ENCODE measurements around the gene AMELY. TPM values are rescaled to one million over a fixed set of nuclear protein-coding genes. Genes with fewer than 3 reads are reported as not detected.

AMELY gene
- total RNA-seq, 1 experiment from 2014 or later = not detected

GRCh38 chrY:6913362-6913761 is 1.8 kb upstream of the AMELY start:
- intact Hi-C loops (cut with micrococcal nuclease) = no loop called here
- no TSS peak for BruUV-seq (replicated peaks)
- Histone ChIP-seq H3K27me3 (ENCODE audit: insufficient read depth, low read length) (no peaks in the 10 kb centered on the region), H3K9ac (ENCODE audit: low read length) (no peak overlapping the region), H4K20me1 (ENCODE audit: insufficient read depth) (no peaks in the 10 kb centered on the region), H3K4me3 (replicated peaks in 1 of 2; ENCODE audit: low read depth in 1 of 2, low read length in 2 of 2) (no peak overlapping the region), H3K27ac (ENCODE audit: low read depth, low read length) (no peak overlapping the region), H3K9me2 (ENCODE audit: insufficient read depth) (no peaks in the 10 kb centered on the region), H3K4me2 (ENCODE audit: low read length) (no peak overlapping the region), H2AFZ (ENCODE audit: low read depth, low read length, poor library complexity, severe bottlenecking) (no peak overlapping the region), H3K4me1 (ENCODE audit: control insufficient read depth in 1 of 2, insufficient read depth in 2 of 2, low read length in 2 of 2) (no peaks in the 10 kb centered on the region), H3K9me3 (ENCODE audit: control insufficient read depth in 1 of 2, insufficient read depth in 1 of 2, low read depth in 1 of 2, low read length in 2 of 2) (no peaks in the 10 kb centered on the region), H3K36me3 (ENCODE audit: control insufficient read depth in 1 of 2, insufficient read depth in 2 of 2, low read length in 2 of 2) (no peaks in the 10 kb centered on the region), H3K79me2 (ENCODE audit: insufficient read depth, low read length) (no peaks in the 10 kb centered on the region)
- ATAC-seq (no peak), DNase-seq (ENCODE audit: low read depth, low spot score) (no peak)
- no peak for TF ChIP-seq ELF1 (IDR thresholded peaks at IDR 0.05; ENCODE audit: borderline replicate concordance, low read depth)
- TF ChIP-seq, protein P1, sequence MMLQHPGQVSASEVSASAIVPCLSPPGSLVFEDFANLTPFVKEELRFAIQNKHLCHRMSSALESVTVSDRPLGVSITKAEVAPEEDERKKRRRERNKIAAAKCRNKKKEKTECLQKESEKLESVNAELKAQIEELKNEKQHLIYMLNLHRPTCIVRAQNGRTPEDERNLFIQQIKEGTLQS (IDR thresholded peaks at IDR 0.05) = no peak
- no peak for TF ChIP-seq MAX (IDR thresholded peaks at IDR 0.05)
- TF ChIP-seq, protein P2, sequence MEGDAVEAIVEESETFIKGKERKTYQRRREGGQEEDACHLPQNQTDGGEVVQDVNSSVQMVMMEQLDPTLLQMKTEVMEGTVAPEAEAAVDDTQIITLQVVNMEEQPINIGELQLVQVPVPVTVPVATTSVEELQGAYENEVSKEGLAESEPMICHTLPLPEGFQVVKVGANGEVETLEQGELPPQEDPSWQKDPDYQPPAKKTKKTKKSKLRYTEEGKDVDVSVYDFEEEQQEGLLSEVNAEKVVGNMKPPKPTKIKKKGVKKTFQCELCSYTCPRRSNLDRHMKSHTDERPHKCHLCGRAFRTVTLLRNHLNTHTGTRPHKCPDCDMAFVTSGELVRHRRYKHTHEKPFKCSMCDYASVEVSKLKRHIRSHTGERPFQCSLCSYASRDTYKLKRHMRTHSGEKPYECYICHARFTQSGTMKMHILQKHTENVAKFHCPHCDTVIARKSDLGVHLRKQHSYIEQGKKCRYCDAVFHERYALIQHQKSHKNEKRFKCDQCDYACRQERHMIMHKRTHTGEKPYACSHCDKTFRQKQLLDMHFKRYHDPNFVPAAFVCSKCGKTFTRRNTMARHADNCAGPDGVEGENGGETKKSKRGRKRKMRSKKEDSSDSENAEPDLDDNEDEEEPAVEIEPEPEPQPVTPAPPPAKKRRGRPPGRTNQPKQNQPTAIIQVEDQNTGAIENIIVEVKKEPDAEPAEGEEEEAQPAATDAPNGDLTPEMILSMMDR (IDR thresholded peaks at IDR 0.05 in 2 of 3, conservative IDR thresholded peaks at IDR 0.05 in 1 of 3; ENCODE audit: borderline replicate concordance in 1 of 3, insufficient read depth in 1 of 3, low read depth in 2 of 3, low read length in 2 of 3) = no peak
- RAD21 ChIA-PET (ENCODE audit: low non-redundant PET in 1 of 2, low total read pairs in 2 of 2, uncharacterized antibody in 2 of 2, unreplicated experiment in 2 of 2) = no interaction called here
- CTCF ChIA-PET = no interaction called here
- POLR2A ChIA-PET = no interaction called here

DNA sequence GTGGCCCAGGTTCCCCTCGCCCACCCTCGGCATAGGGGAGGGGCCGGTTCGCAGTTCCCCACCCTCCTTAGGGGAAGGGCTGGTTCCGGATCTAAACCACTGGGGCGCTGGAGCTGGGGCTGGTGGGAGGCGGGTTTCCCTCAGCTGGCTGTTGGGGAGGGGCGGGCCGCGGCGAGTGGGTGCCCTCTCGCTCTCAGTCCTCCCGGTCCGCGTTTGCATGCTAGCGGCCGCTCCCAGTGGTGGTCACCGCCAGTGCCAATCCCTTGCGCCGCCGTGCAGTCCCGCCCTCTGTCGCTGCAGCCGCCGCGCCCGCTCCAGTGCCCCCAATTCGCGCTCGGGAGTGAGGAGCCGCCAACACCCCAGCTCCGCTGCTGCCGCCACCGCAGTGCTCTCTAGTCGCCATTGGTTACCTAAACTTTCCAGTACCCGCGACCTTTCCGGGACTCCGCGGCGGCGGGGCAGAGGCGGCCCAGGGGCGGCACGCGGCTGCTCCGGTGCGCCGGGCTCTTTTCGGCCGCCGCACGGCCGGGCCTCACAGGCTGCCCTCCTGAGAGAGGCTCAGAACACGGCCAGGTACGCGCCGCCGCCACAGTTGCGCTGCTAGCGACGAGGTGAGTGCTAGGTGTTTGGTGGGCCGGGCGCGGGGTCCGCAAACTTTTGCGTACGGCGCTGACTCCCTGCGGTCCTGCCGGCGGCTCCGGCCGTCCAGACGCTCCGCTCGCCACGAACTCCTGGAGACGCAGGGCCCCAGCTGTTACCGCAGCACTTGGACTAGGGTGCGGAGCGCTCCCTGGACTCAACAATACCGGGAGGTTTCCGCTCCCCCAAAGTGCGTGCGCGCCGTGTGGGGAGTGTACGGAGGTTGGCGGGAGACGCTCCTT is 940 bp downstream of the AMELY start, which contains the start of gene TBL1Y:
Gene TBL1Y, plus strand, starts transcription at position 326 of the 881 bp plus-strand sequence. CDS start 114,388 bp downstream, outside the sequence.
- Histone ChIP-seq H3K9ac (ENCODE audit: low read length) (no peak within 1 kb of the TSS), H3K27me3 (ENCODE audit: insufficient read depth, low read length) (no peaks in the 10 kb centered on the region), H3K36me3 (ENCODE audit: control insufficient read depth in 1 of 2, insufficient read depth in 2 of 2, low read length in 2 of 2) (no peaks in the 10 kb centered on the region), H4K20me1 (ENCODE audit: insufficient read depth) (no peaks in the 10 kb centered on the region), H2AFZ (ENCODE audit: low read depth, low read length, poor library complexity, severe bottlenecking) (no peak within 1 kb of the TSS), H3K4me2 (ENCODE audit: low read length) (no peak within 1 kb of the TSS), H3K79me2 (ENCODE audit: insufficient read depth, low read length) (no peaks in the 10 kb centered on the region), H3K4me1 (ENCODE audit: control insufficient read depth in 1 of 2, insufficient read depth in 2 of 2, low read length in 2 of 2) (no peaks in the 10 kb centered on the region), H3K9me3 (ENCODE audit: control insufficient read depth in 1 of 2, insufficient read depth in 1 of 2, low read depth in 1 of 2, low read length in 2 of 2) (no peaks in the 10 kb centered on the region), H3K9me2 (ENCODE audit: insufficient read depth) (no peaks in the 10 kb centered on the region), H3K27ac (ENCODE audit: low read depth, low read length) (no peak within 1 kb of the TSS), H3K4me3 (replicated peaks in 1 of 2; ENCODE audit: low read depth in 1 of 2, low read length in 2 of 2) (no peak within 1 kb of the TSS)
- ChIA-PET RAD21 (ENCODE audit: low non-redundant PET in 1 of 2, low total read pairs in 2 of 2, uncharacterized antibody in 2 of 2, unreplicated experiment in 2 of 2) (no interaction called here), POLR2A (no interaction called here), CTCF (no interaction called here)
- intact Hi-C loops (cut with micrococcal nuclease) = no loop called here
- TF ChIP-seq FOSL1 (IDR thresholded peaks at IDR 0.05; ENCODE audit: low read depth) = no peak
- no peak for TF ChIP-seq RAD21 (IDR thresholded peaks at IDR 0.05; ENCODE audit: low read depth)
- TF ChIP-seq POLR2A (IDR thresholded peaks at IDR 0.05; ENCODE audit: borderline replicate concordance, extremely low read depth, insufficient read depth, insufficient read length) = no peak
- TF ChIP-seq SRF (IDR thresholded peaks at IDR 0.05; ENCODE audit: low read depth) = no peak
- TF ChIP-seq MAX (IDR thresholded peaks at IDR 0.05) = no peak
- TF ChIP-seq, protein P3, sequence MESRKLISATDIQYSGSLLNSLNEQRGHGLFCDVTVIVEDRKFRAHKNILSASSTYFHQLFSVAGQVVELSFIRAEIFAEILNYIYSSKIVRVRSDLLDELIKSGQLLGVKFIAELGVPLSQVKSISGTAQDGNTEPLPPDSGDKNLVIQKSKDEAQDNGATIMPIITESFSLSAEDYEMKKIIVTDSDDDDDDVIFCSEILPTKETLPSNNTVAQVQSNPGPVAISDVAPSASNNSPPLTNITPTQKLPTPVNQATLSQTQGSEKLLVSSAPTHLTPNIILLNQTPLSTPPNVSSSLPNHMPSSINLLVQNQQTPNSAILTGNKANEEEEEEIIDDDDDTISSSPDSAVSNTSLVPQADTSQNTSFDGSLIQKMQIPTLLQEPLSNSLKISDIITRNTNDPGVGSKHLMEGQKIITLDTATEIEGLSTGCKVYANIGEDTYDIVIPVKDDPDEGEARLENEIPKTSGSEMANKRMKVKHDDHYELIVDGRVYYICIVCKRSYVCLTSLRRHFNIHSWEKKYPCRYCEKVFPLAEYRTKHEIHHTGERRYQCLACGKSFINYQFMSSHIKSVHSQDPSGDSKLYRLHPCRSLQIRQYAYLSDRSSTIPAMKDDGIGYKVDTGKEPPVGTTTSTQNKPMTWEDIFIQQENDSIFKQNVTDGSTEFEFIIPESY (IDR thresholded peaks at IDR 0.05; ENCODE audit: extremely low read depth, insufficient replicate concordance, low read length) = no peak
- ATAC-seq (no peak), DNase-seq (ENCODE audit: low read depth, low spot score) (no peak)
- BruUV-seq (replicated peaks) = no TSS peak
